Osteoblast (primary cell): ENCODE measurements around the gene LHB. TPM values are rescaled to one million over a fixed set of nuclear protein-coding genes. Genes with fewer than 3 reads are reported as not detected.
A peak's percentile ranks its signal among the peaks of the same experiment; 100 is the strongest.

Experiments
- DNase-seq: peaks from one replicate; pipeline ENCODE4 v3.0.0; 2011; ENCODE audit warnings: low spot score, mixed read lengths; ENCODE audit not compliant: insufficient read length; ENCODE audit errors: missing footprints
- H2AFZ ChIP-seq: 2 replicates; pipeline ENCODE4 v1.6.0; 2011; ENCODE audit warnings: mild to moderate bottlenecking, low read length
- H3K27ac ChIP-seq: 2 replicates; pipeline ENCODE4 v1.5.1; 2011; ENCODE audit warnings: mild to moderate bottlenecking, low read depth, low read length, moderate library complexity
- H3K27me3 ChIP-seq: 2 replicates; pipeline ENCODE4 v1.6.0; 2012; ENCODE audit warnings: mild to moderate bottlenecking, control low read depth, inconsistent platforms, low read length, moderate library complexity; ENCODE audit not compliant: insufficient read depth
- H3K36me3 ChIP-seq: 2 replicates; pipeline ENCODE4 v1.5.1; 2011; ENCODE audit warnings: mild to moderate bottlenecking, low read length, control low read depth, moderate library complexity; ENCODE audit not compliant: insufficient read depth
- H3K4me1 ChIP-seq: 2 replicates; pipeline ENCODE4 v1.5.1; 2011; ENCODE audit warnings: mild to moderate bottlenecking, low read length, control low read depth, moderate library complexity; ENCODE audit not compliant: insufficient read depth
- H3K4me2 ChIP-seq: 2 replicates; pipeline ENCODE4 v1.6.0; 2011; ENCODE audit warnings: mild to moderate bottlenecking, low read length; ENCODE audit not compliant: insufficient read depth
- H3K4me3 ChIP-seq: fragments of 200-600 bp; sonication (generic); 3 replicates; pipeline ENCODE4 v1.5.1; 2012; ENCODE audit warnings: mild to moderate bottlenecking, low read length, inconsistent platforms; ENCODE audit not compliant: insufficient read depth
- H3K79me2 ChIP-seq: 2 replicates; pipeline ENCODE4 v1.6.0; 2012; ENCODE audit warnings: mild to moderate bottlenecking, low read length, control low read depth, inconsistent platforms; ENCODE audit not compliant: insufficient read depth
- H3K9me3 ChIP-seq: 2 replicates; pipeline ENCODE4 v1.5.1; 2011; ENCODE audit warnings: low read depth, low read length, control low read depth
- H4K20me1 ChIP-seq: 2 replicates; pipeline ENCODE4 v1.6.0; 2012; ENCODE audit warnings: mild to moderate bottlenecking, low read length, control low read depth; ENCODE audit not compliant: insufficient read depth
- CTCF ChIP-seq: IDR thresholded peaks from 2 replicates; pipeline ENCODE4 v1.5.1; 2011; ENCODE audit warnings: mild to moderate bottlenecking, low read depth, low read length, moderate library complexity; ENCODE audit errors: extremely low read depth
- total RNA-seq: library from RNA; depleted of rRNA; stranded (reverse); fragments of >200 nt; gene quantifications from 2 replicates; pipeline ENCODE4 v1.2.3, GENCODE V29; 2012

LHB gene
- total RNA-seq, 1 donor, result not detected

GRCh38 chr19:48991873-48992580 is 24.9 kb downstream of the LHB start:
- H3K9me3 ChIP-seq, result no peaks in the 10 kb centered on the region
- peak; percentile 99 for DNase-seq
- H3K79me2 ChIP-seq, result peaks cover 68% of the 10 kb centered on the region
- H3K4me1 ChIP-seq, result peaks cover 29% of the 10 kb centered on the region
- H2AFZ ChIP-seq, result peak overlapping the region; percentile 82
- peak overlapping the region; percentile 89 for H3K4me3 ChIP-seq
- H3K27ac ChIP-seq, result peak overlapping the region; percentile 85
- peaks cover 14% of the 10 kb centered on the region for H3K36me3 ChIP-seq
- peak overlapping the region; percentile 99 for H3K4me2 ChIP-seq
- peaks cover 15% of the 10 kb centered on the region for H4K20me1 ChIP-seq
- no peaks in the 10 kb centered on the region for H3K27me3 ChIP-seq
- no peak for TF ChIP-seq CTCF

GRCh38 chr19:48991011-48991609 is 25.8 kb downstream of the LHB start:
- Histone ChIP-seq H2AFZ (no peak overlapping the region), H4K20me1 (peaks cover 15% of the 10 kb centered on the region), H3K4me2 (peak overlapping the region; percentile 99), H3K4me1 (peaks cover 29% of the 10 kb centered on the region), H3K27me3 (no peaks in the 10 kb centered on the region), H3K4me3 (no peak overlapping the region), H3K36me3 (peaks cover 19% of the 10 kb centered on the region), H3K9me3 (no peaks in the 10 kb centered on the region), H3K79me2 (peaks cover 59% of the 10 kb centered on the region), H3K27ac (no peak overlapping the region)
- no peak for TF ChIP-seq CTCF
- DNase-seq, result no peak

GRCh38 chr19:48990400-48990799 is 26.5 kb downstream of the LHB start:
- peak; percentile 26 for DNase-seq
- H3K79me2 ChIP-seq, result peaks cover 53% of the 10 kb centered on the region

More at GRCh38 chr19:48990400-48990799, 26.5 kb downstream of the LHB start:
- Histone ChIP-seq H3K27ac (no peak overlapping the region), H3K27me3 (no peaks in the 10 kb centered on the region), H2AFZ (no peak overlapping the region), H3K9me3 (no peaks in the 10 kb centered on the region), H4K20me1 (peaks cover 15% of the 10 kb centered on the region), H3K4me1 (peaks cover 29% of the 10 kb centered on the region), H3K4me3 (no peak overlapping the region), H3K36me3 (peaks cover 25% of the 10 kb centered on the region), H3K4me2 (no peak overlapping the region)
- no peak for TF ChIP-seq CTCF
